Activated CD8-positive, alpha-beta memory T cell treated with anti-CD3 and anti-CD28 coated beads, Interleukin-2, amount 10 ng/mL, durations not matched to agents 7 days and 5 days (primary cell): ENCODE data around the gene PTPRN2. TPM values are rescaled to one million over a fixed set of nuclear protein-coding genes. Genes with fewer than 3 reads are reported as not detected.
A peak's percentile ranks its signal among the peaks of the same experiment; 100 is the strongest.

ENCODE experiments used
- ATAC-seq: fragments of 150-1000 bp; cut with Tn5 transposase; one replicate; pipeline ENCODE4 v1.10.0; 2021; ENCODE audit warnings: moderate library complexity
- CTCF ChIA-PET: fragments of 350-600 bp; sonication (Branson Sonifier 250); formaldehyde crosslinking; loops from one replicate; lab custom pipeline; 2021; ENCODE audit warnings: antibody characterized with exemption; lab: Charles Lee
- DNase-seq: peaks from one replicate; pipeline ENCODE4 v3.0.0-alpha.2; 2020
- H3K27ac Mint-ChIP-seq: one replicate; pipeline ENCODE4 v1.8.0; 2021; ENCODE audit warnings: mild to moderate bottlenecking, mixed read lengths
- H3K27me3 Mint-ChIP-seq: one replicate; pipeline ENCODE4 v1.8.0; 2021; ENCODE audit warnings: mixed read lengths
- H3K36me3 Mint-ChIP-seq: one replicate; pipeline ENCODE4 v1.8.0; 2021; ENCODE audit warnings: mild to moderate bottlenecking, mixed read lengths
- H3K4me1 Mint-ChIP-seq: one replicate; pipeline ENCODE4 v1.8.0; 2021; ENCODE audit warnings: mixed read lengths
- H3K4me3 Mint-ChIP-seq: one replicate; pipeline ENCODE4 v1.8.0; 2021; ENCODE audit warnings: mild to moderate bottlenecking, moderate library complexity, mixed read lengths
- H3K9me3 Mint-ChIP-seq: one replicate; pipeline ENCODE4 v1.8.0; 2022; ENCODE audit warnings: low read depth, mixed read lengths
- total RNA-seq, 2 experiments: library from RNA; stranded (reverse); gene quantifications; one replicate each; pipeline ENCODE4 v1.2.3, GENCODE V29; 2021

The PTPRN2 gene
- total RNA-seq, 2 experiments from 2014 or later = 3.2 to 5.7 TPM

DNA sequence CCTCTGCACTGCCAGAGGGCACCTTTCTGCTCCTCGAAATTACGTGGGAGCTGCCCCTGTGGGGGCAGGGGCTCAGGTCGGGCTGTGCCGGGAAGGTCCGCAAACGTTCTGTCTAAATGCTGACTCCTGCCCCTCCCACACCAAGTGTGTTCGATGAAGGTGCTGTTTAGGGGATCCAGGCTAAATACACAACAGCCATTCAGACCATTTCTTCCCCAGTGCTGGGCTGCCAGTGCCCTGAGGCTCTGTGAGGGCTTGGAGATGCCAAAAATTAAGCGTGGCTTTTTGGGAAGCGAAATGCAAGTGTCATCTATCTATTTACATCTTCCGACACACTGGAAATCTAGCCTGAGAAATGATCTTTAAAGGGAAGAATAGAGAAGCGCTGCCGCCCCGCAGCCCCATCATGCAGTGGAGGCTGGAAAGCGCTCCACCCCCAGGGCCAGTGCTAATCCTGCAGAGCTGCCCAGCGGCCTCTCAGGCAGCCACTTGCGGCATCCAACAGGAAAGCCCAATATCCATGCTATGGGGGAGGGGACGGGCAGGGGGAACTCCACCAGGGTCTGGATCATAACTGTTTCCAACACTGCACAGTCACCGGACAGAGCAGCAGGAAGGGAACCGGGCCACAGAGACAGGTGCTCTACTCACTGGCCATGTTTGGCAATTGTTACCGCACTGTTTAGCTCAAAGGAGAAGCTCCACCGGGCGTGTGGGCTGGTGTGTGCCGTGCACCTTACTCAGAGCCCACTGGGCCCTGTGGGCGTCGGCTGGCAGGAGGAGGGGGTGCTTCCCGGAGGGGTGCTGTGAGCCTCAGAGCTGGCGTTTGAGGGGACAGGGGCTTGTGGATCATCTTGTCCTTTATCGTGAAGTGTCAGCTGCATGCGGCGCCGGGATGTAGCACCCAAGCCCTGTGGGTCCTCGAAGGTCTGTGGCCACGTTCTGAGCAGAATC is 1045.3 kb downstream of the PTPRN2 start:
- ATAC-seq (no peak), DNase-seq (no peak)
- CTCF ChIA-PET = no interaction called here
- H3K27me3 Mint-ChIP-seq = no peaks in the 10 kb centered on the region
- H3K9me3 Mint-ChIP-seq = no peaks in the 10 kb centered on the region
- no peaks in the 10 kb centered on the region for H3K4me1 Mint-ChIP-seq
- H3K36me3 Mint-ChIP-seq = no peaks in the 10 kb centered on the region
- no peak overlapping the region for H3K27ac Mint-ChIP-seq
- no peak overlapping the region for H3K4me3 Mint-ChIP-seq

DNA sequence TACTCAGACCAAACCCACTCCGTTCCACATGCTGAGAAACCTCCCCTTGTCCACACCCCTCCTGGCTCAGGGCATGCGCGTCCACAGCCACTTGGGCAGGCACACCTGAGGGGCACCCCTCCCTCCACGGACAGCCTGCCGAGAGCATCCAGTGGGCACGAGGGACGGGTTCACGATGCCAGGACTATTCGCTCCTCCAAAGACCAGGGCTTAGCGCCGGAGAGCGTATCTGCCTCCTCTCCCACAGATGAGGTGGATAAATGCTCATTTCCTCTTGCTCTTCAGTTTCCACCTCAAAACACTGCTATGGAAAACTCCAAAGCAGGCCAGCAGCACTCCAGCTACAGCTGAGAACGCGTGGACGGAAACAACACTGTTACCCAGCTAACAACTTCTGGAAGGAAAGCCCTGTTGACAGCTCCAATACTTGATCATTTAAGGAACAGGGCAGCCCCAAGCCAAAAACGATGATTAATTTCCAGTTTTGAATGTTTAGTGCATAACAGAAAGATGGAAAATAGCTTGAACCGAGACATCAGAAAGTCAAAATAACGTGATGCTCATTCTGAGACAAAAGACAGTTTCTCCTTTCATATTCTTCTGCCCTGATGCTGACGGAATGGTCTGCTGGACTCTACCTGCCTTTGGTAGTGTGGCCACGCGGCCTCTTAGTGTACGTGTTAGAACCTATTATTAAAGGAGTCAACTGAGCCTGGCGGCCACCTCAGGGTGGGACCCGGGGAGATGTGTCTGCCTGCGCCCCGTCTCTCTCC is 1046.1 kb downstream of the PTPRN2 start:
- H3K9me3 Mint-ChIP-seq = no peaks in the 10 kb centered on the region
- ATAC-seq = no peak
- H3K4me3 Mint-ChIP-seq = no peak overlapping the region
- CTCF ChIA-PET = no interaction called here
- peaks cover 2% of the 10 kb centered on the region for H3K27me3 Mint-ChIP-seq
- H3K27ac Mint-ChIP-seq = peak overlapping the region; percentile 25
- H3K4me1 Mint-ChIP-seq = no peaks in the 10 kb centered on the region
- no peaks in the 10 kb centered on the region for H3K36me3 Mint-ChIP-seq
- DNase-seq = no peak

DNA sequence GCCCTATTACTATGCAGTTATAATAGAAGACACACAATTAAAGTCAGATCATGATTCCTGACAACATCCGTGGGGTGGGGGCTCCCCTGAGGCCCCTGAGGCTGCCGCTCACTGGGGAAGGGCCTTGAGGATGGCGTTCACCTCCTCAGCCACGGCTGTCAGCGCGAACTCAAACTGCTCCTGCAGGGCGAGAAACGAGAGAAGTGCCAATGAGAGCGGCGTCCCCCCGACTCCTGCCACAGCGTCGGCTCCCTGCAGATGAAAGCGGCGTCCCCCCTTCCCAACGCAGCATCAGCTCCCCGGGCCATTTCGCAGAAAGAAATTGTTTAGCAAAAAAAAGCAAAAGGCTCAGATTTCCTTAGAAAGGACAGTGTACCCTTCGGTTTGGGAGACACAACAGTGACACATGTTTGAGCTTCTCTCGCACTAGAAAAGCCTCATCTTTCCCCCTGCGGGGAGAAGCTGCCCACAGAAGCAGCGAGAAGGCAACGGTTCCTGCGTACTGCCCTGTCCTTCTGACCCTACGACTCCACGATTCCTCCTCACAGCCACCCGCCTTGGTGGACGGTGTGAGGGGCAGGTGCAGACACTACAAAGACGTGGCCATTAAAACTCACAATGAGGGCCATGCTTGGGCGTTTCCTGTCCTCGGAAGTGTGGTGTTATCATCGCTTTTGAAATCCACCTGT is 1046.9 kb downstream of the PTPRN2 start:
- no peak overlapping the region for H3K27ac Mint-ChIP-seq
- H3K4me1 Mint-ChIP-seq = no peaks in the 10 kb centered on the region
- no peaks in the 10 kb centered on the region for H3K9me3 Mint-ChIP-seq
- ATAC-seq (no peak), DNase-seq (no peak)
- H3K36me3 Mint-ChIP-seq = no peaks in the 10 kb centered on the region
- peaks cover 4% of the 10 kb centered on the region for H3K27me3 Mint-ChIP-seq
- no peak overlapping the region for H3K4me3 Mint-ChIP-seq
- CTCF ChIA-PET = no interaction called here

DNA sequence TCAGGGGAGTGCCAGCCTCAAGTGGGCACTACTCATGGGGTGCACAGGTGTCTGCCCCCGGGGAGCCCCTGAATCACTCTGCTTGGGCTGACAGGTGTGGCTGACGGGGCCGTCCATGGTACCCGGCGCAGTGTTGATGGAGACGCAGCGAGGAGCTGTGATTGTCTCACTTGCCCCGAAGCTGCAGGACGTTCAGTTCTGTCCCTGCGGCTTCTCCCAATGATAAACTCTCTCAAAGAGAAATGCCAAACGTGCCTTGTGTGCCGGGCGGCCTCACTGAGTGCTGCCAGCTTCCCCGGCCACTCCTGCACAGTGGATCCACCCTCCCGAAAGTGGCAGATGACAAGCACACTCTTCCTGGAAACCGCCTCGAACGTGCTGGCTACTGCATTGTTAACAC is 1047.6 kb downstream of the PTPRN2 start:
- no peak overlapping the region for H3K4me3 Mint-ChIP-seq
- CTCF ChIA-PET = no interaction called here
- H3K9me3 Mint-ChIP-seq = no peaks in the 10 kb centered on the region
- ATAC-seq = no peak
- no peak for DNase-seq
- H3K27ac Mint-ChIP-seq = no peak overlapping the region
- H3K36me3 Mint-ChIP-seq = no peaks in the 10 kb centered on the region
- H3K27me3 Mint-ChIP-seq = peaks cover 4% of the 10 kb centered on the region
- no peaks in the 10 kb centered on the region for H3K4me1 Mint-ChIP-seq

DNA sequence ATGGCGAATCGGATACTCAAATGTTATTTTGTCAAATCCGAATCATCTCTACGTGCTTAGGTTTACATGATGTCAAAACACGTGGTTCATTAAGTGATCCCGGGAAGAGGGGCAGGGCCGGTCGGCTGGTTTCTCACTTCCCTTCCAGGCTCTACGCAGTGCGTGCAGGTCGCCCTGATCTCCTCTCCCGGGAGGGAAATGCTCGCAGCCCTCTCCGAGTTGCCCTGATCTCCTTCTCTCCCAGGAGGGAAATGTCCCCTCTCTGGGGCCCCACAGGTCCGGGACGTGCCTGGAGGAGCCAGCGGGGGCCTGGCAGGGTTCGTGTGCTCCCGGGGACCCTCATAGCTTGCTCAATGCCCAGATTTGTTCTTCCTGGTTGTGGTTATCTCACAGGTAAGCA is 1048.1 kb downstream of the PTPRN2 start:
- DNase-seq (no peak), ATAC-seq (no peak)
- Mint-ChIP-seq H3K27ac (no peak overlapping the region), H3K27me3 (peaks cover 6% of the 10 kb centered on the region), H3K9me3 (no peaks in the 10 kb centered on the region), H3K4me1 (no peaks in the 10 kb centered on the region), H3K36me3 (no peaks in the 10 kb centered on the region), H3K4me3 (no peak overlapping the region)
- CTCF ChIA-PET = no interaction called here

DNA sequence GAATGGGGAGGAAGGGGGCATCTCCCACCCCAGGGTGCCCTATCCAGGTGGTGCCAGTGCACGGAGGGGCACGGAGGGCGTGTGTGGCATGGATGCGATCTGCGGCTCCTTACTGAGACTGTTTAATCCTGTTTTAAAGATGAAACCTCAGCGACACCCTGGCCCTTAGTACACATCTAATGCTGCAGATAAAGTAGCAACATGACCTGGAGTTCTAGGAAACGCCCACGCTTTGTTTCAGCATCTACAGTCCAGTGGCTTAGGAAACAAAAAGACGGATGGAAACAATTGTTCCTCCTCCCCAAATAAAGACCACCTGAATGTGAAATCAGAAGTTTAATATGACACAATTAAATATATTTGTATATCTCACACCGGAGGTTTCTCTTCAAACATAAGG is 1048.9 kb downstream of the PTPRN2 start:
- CTCF ChIA-PET = no interaction called here

DNA sequence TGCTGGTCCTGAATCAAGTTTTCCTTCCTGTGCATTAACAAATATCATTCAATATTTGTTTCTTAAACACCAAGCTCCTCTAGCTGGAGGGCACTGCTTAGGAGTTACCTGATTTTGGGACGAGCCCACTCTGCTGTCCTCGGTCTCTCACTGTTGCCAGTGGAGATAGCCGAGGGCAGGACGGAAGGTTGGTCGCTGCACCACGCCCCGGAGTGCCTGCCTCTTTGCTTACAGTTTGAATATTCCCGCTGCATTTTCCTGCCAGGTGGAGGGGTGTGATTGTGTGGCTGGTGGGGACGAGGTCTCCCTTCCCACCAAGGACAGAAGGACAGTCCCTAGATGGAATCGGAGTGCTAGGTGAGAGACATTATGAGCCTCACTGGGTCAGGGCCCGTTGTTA is 1049.3 kb downstream of the PTPRN2 start:
- H3K4me3 Mint-ChIP-seq = no peak overlapping the region
- no peaks in the 10 kb centered on the region for H3K4me1 Mint-ChIP-seq
- CTCF ChIA-PET = no interaction called here
- peaks cover under 1% of the 10 kb centered on the region for H3K36me3 Mint-ChIP-seq
- DNase-seq = no peak
- peaks cover under 1% of the 10 kb centered on the region for H3K9me3 Mint-ChIP-seq
- H3K27me3 Mint-ChIP-seq = peaks cover 9% of the 10 kb centered on the region
- ATAC-seq = no peak
- H3K27ac Mint-ChIP-seq = no peak overlapping the region

More for the DNA sequence above, 1048.9 kb downstream of the PTPRN2 start:
- no peak overlapping the region for H3K27ac Mint-ChIP-seq
- no peak overlapping the region for H3K4me3 Mint-ChIP-seq
- H3K27me3 Mint-ChIP-seq = peaks cover 9% of the 10 kb centered on the region
- no peak for DNase-seq
- no peaks in the 10 kb centered on the region for H3K4me1 Mint-ChIP-seq
- H3K9me3 Mint-ChIP-seq = no peaks in the 10 kb centered on the region
- ATAC-seq = no peak
- no peaks in the 10 kb centered on the region for H3K36me3 Mint-ChIP-seq

DNA sequence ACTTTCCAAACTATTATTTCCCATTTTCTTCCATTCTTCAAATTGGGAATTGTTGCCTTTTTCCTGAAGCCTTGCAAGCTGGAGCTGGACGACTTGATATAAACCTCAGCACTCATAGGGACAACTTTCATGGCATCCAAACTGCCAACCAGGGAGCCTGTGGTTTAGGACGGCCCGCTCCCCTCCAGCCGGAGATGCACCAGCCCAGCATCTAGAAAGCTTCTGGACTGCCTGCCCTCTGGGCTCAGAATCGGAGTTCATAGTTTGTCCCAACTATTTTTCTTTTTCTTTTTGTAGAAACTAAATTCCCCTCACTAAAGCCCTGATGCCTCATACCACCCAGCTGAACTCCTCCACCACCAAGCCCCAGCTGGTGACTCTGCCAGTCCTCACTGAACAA is 1050.6 kb downstream of the PTPRN2 start:
- Mint-ChIP-seq H3K4me1 (no peaks in the 10 kb centered on the region), H3K4me3 (no peak overlapping the region), H3K27me3 (peaks cover 15% of the 10 kb centered on the region), H3K27ac (no peak overlapping the region), H3K36me3 (peaks cover 2% of the 10 kb centered on the region), H3K9me3 (peaks cover 8% of the 10 kb centered on the region)
- no peak for DNase-seq
- CTCF ChIA-PET = no interaction called here
- no peak for ATAC-seq

DNA sequence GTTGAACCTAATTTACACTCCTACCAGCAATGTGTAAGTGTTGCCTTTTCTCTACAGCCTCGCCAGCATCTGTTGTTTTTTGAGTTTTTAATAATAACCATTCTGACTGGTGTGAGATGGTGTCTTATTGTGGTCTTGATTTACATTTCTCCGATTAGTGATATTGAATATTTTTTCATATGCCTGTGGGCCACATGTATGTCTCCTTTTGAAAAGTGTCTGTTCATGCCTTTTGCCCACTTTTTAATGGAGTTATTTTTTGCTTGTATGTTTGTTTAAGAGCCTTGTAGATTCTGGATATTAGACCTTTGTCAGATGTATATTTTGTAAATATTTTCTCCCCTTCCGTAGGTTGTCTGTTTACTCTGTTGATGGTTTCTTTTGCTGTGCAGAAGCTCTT is 1055.6 kb downstream of the PTPRN2 start:
- DNase-seq (no peak), ATAC-seq (no peak)
- H3K27ac Mint-ChIP-seq = no peak overlapping the region
- peaks cover 25% of the 10 kb centered on the region for H3K27me3 Mint-ChIP-seq
- peaks cover 4% of the 10 kb centered on the region for H3K36me3 Mint-ChIP-seq
- no peaks in the 10 kb centered on the region for H3K4me1 Mint-ChIP-seq
- peaks cover 12% of the 10 kb centered on the region for H3K9me3 Mint-ChIP-seq
- no peak overlapping the region for H3K4me3 Mint-ChIP-seq
- CTCF ChIA-PET = no interaction called here

DNA sequence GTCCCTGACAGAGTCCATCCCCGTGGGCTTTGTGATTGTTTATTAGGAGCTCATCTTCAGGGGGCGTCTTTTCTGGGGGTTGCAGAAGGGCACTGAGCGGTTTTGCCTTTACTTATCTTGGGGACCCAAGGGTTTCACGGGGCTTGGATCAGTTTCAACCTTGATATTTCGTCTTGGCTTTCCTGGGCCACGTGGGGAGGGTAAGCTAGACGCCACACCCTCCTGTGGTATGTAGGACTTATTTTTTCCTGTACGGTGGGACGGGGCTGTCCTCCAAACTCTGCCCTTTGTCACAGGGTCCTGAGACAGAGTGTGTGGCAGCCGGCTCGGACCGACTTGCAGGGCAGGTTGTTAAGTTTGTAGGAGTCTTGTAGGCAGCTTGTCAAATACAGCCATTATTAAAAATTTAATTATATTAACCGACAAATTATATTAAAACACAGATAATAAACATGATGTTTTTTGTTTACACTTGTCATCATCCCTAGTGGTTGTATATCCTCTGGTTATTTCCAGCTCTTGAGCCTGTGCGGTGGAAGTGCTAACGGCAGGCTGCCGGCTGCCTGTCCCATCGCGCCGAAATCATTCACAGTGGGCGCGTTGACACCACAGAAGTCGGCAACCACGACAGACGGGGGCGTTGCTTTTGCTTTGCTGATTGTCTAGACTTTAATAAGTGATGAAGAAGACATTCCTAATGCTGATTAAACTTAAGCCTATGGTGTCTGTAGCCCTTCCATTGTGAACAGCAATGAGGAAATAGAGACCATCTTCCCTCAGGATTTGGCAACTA is 1057.7 kb downstream of the PTPRN2 start:
- H3K9me3 Mint-ChIP-seq = peaks cover 12% of the 10 kb centered on the region
- no peak overlapping the region for H3K27ac Mint-ChIP-seq
- no peak for DNase-seq
- ATAC-seq = no peak
- H3K4me3 Mint-ChIP-seq = no peak overlapping the region
- CTCF ChIA-PET = no interaction called here
- H3K36me3 Mint-ChIP-seq = peaks cover 4% of the 10 kb centered on the region
- peaks cover 31% of the 10 kb centered on the region for H3K27me3 Mint-ChIP-seq
- H3K4me1 Mint-ChIP-seq = no peaks in the 10 kb centered on the region

DNA sequence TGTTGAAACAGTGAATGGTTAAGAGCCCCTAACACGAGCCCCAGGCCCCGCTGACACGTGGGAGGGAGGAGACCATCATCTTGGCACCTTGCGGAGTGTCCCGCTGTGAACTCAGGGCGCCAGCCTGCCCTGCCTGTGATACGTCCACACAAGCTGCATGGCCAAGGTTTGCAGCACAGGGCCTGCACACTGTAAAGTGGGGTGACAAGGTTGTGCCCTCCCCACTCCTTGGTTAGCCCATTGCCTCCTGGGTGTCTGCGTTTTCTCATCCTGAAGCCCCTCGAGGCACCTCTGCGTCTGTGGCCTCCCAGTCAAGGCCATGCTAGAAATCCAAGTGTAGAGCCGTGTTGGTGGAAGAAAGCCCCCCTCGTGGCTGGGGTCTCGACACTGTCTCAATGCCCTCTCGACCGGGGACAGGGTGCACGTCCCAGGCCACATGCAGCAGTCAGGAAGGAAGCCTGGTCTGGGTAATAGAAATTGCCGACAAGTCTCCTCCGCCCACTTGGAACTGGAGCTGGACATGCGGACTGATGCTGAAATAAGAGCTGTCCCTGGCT is 1058.8 kb downstream of the PTPRN2 start:
- Mint-ChIP-seq H3K4me1 (no peaks in the 10 kb centered on the region), H3K27me3 (peaks cover 31% of the 10 kb centered on the region), H3K27ac (no peak overlapping the region), H3K4me3 (no peak overlapping the region), H3K9me3 (peaks cover 12% of the 10 kb centered on the region), H3K36me3 (peaks cover 4% of the 10 kb centered on the region)
- DNase-seq (no peak), ATAC-seq (no peak)
- CTCF ChIA-PET = no interaction called here

DNA sequence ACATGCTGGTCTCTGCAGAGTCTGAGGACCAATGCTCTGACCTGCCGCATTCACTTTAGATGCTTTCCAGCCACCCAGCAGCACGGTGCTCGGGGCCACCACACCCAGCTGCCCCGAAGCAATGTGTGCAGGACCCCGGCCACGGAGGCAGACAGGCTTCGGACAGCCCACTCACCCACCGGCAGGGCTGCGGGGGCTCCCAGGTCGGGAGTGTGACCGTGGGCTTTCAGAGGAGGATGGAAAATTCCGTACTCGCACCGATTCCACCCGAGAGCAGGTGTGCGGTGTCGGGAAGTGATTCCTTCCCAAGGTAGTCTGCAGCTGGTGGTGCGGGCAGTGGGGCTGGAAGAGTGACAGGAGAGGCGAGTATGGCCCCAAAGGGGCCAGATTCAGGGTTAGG is 1059.9 kb downstream of the PTPRN2 start:
- Mint-ChIP-seq H3K4me3 (no peak overlapping the region), H3K9me3 (peaks cover 8% of the 10 kb centered on the region), H3K27me3 (peaks cover 31% of the 10 kb centered on the region), H3K4me1 (no peaks in the 10 kb centered on the region), H3K36me3 (peaks cover 2% of the 10 kb centered on the region), H3K27ac (no peak overlapping the region)
- ATAC-seq (no peak), DNase-seq (no peak)
- CTCF ChIA-PET = no interaction called here
